ENCODE data around the gene SV2C. TPM values are rescaled to one million over a fixed set of nuclear protein-coding genes. Genes with fewer than 3 reads are reported as not detected.

Gene SV2C
- total and polyA plus RNA-seq, 10 of the 15 experiments (the other 5 are each of a cell fraction or from before 2014, with no cell fraction given): under 0.01 to 1.1 (median 0.63) TPM

DNA sequence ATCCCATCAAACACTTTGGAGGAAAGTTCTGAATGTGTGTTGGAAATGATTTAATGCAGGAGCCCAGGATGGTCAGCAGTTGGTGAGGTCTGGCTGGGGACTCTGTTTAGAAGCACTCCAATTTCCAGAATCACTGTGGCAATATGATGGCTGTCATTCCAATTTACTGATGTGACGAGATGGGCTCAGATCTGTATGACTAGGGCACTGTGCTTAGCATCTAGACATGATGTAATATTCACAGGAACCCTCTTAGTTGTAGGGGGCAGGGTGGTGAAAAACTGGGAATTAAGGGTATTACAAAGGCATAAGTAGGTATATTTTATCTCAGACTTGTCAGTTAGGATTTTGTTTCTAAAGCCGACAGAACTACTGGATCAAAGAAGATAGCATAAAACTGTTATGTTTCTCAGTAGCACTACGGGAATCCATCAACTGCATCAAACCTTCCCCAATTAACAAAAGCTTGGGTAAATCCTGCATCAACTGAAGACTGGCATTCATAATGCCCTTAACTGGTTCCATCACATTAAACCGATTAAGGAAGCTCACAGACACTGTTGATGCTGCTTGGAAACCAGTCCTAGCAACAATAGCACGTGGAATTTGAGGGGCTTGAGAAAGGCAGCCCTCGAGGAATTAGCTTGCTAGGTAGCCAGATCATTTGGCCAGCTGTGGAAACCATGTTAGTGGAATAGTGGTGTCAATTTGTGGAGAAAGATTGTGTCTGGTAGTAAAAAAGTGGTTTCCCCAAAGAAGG is 86.1 kb downstream of the SV2C start:
- Histone ChIP-seq H3K27ac (ENCODE audit: control insufficient read depth, insufficient read depth) (no peak overlapping the region), H3K4me3 (no peak overlapping the region), H3K4me1 (ENCODE audit: control insufficient read depth, insufficient read depth, low read length) (no peaks in the 10 kb centered on the region), H3K9ac (ENCODE audit: control insufficient read depth, insufficient read depth, low read length) (no peak overlapping the region), H3K9me3 (replicated peaks; ENCODE audit: control insufficient read depth, insufficient read depth, low read length) (no peaks in the 10 kb centered on the region), H4K20me1 (ENCODE audit: control insufficient read depth, insufficient read depth) (no peaks in the 10 kb centered on the region), H2AFZ (ENCODE audit: control insufficient read depth, low read depth, low read length) (no peak overlapping the region), H3K27me3 (replicated peaks in 1 of 2; ENCODE audit: control insufficient read depth in 2 of 2, insufficient read depth in 2 of 2, low read length in 1 of 2) (0 out of 4 replicates have a peak, but pooled peaks cover 0 to 2% of the 10 kb centered on the region in 2 experiments), H3K36me3 (ENCODE audit: control insufficient read depth in 2 of 2, insufficient read depth in 2 of 2, low read length in 1 of 2) (no peaks in the 10 kb centered on the region), H3K4me2 (ENCODE audit: control insufficient read depth, insufficient read depth) (no peak overlapping the region), H3K79me2 (ENCODE audit: control insufficient read depth, insufficient read depth, low read length) (no peaks in the 10 kb centered on the region)
- 12% methylated on average over 6 of the region's 6 CpGs for WGBS (ENCODE audit: insufficient coverage, insufficient replicate concordance, low lambda C conversion rate, missing lambda C conversion rate)
- ATAC-seq (no peak), FAIRE-seq (no peak), DNase-seq (ENCODE audit: low read depth, low spot score) (no peak)
- intact Hi-C loops (cut with micrococcal nuclease; ENCODE audit: unreplicated experiment): no loop called here
- no TSS peak for BruUV-seq (replicated peaks)
- SMC1A ChIA-PET (ENCODE audit: uncharacterized antibody, unreplicated experiment): interaction anchor here (0.6 kb wide), 1 partner anchor 352 kb away, joined by 3 read pairs; no protein-coding TSS in a partner anchor
- in situ Hi-C loops (cut with MboI): no loop called here
- CTCF ChIA-PET: no interaction called here
- TF ChIP-seq SP1 (IDR thresholded peaks at IDR 0.05; ENCODE audit: low read depth, low read length): no peak
- TF ChIP-seq CHD4 (IDR thresholded peaks at IDR 0.05): no peak
- no peak for TF ChIP-seq SMAD5 (IDR thresholded peaks at IDR 0.05; ENCODE audit: low read depth)
- no peak for TF ChIP-seq EED (IDR thresholded peaks at IDR 0.05; ENCODE audit: low read depth)
- no peak for TF ChIP-seq RELA (IDR thresholded peaks at IDR 0.05; ENCODE audit: borderline replicate concordance, partially characterized antibody)
- TF ChIP-seq POLR2A (IDR thresholded peaks at IDR 0.05; ENCODE audit: low read depth, low read length): no peak
- no peak for TF ChIP-seq JUNB (IDR thresholded peaks at IDR 0.05)
- RAD21 ChIA-PET (ENCODE audit: unreplicated experiment): no interaction called here
- POLR2A ChIA-PET: no interaction called here

DNA sequence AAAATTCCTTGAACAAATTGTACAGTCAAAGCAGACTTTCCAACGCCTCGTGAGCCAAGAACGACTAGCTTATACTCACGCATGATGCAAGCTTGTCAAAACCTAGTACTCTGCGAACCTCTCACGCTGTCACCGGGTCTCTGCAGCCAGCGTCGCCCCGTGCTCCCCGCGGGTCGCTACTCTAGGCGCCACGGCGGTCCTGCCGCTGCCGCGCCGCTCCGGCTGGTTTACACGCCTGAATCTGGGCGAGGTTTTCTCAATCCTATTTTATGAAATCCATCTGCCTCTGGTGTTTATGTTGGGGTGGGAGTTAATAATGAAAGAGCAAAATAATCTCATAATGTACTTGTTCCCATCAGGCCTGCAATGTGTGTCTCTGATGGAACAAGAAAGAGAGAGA is 90.9 kb downstream of the SV2C start:
- FAIRE-seq (no peak), DNase-seq (ENCODE audit: low read depth, low spot score) (no peak), ATAC-seq (no peak)
- ChIA-PET CTCF (interaction anchor here (0.9 to 2.8 kb wide), 17 partner anchors 9 to 438 kb away, joined by 3 to 43 read pairs (median 9); no protein-coding TSS in a partner anchor), RAD21 (ENCODE audit: unreplicated experiment) (interaction anchor here (1.5 to 2.6 kb wide), 3 partner anchors 8 to 438 kb away, joined by 8 to 21 read pairs (median 11); no protein-coding TSS in a partner anchor), POLR2A (no interaction called here), SMC1A (ENCODE audit: uncharacterized antibody, unreplicated experiment) (interaction anchor here (1.4 to 2.8 kb wide), 11 partner anchors 8 to 438 kb away, joined by 3 to 30 read pairs (median 10); no protein-coding TSS in a partner anchor)
- H3K4me3 ChIP-seq: no peak overlapping the region
- no peak overlapping the region for H3K4me2 ChIP-seq (ENCODE audit: control insufficient read depth, insufficient read depth)
- WGBS (ENCODE audit: insufficient coverage, insufficient replicate concordance, low lambda C conversion rate, missing lambda C conversion rate): 94% methylated on average over 23 of the region's 23 CpGs
- no TSS peak for BruUV-seq (replicated peaks)
- 0 out of 4 replicates have a peak, but pooled peaks cover 0 to 2% of the 10 kb centered on the region in 2 experiments for H3K27me3 ChIP-seq (replicated peaks in 1 of 2; ENCODE audit: control insufficient read depth in 2 of 2, insufficient read depth in 2 of 2, low read length in 1 of 2)
- in situ Hi-C loops (cut with MboI): loop anchor here (10.0 kb wide), 1 partner anchor 439 kb away; no protein-coding TSS in a partner anchor
- H3K9me3 ChIP-seq (replicated peaks; ENCODE audit: control insufficient read depth, insufficient read depth, low read length): peaks cover 2% of the 10 kb centered on the region; the same call in 1 of the 3 replicates
- intact Hi-C loops (cut with micrococcal nuclease; ENCODE audit: unreplicated experiment): loop anchor here (2.0 to 10.0 kb wide), 4 partner anchors 83 to 939 kb away; partner anchors contain the start of gene ANKRD31
- H3K9ac ChIP-seq (ENCODE audit: control insufficient read depth, insufficient read depth, low read length): no peak overlapping the region
- no peak overlapping the region for H3K27ac ChIP-seq (ENCODE audit: control insufficient read depth, insufficient read depth)
- no peak overlapping the region for H2AFZ ChIP-seq (ENCODE audit: control insufficient read depth, low read depth, low read length)
- H3K79me2 ChIP-seq (ENCODE audit: control insufficient read depth, insufficient read depth, low read length): no peaks in the 10 kb centered on the region
- no peaks in the 10 kb centered on the region for H4K20me1 ChIP-seq (ENCODE audit: control insufficient read depth, insufficient read depth)
- peaks cover 25% of the 10 kb centered on the region for H3K4me1 ChIP-seq (ENCODE audit: control insufficient read depth, insufficient read depth, low read length)
- H3K36me3 ChIP-seq (ENCODE audit: control insufficient read depth in 2 of 2, insufficient read depth in 2 of 2, low read length in 1 of 2): no peaks in the 10 kb centered on the region
- TF ChIP-seq MEF2B (IDR thresholded peaks at IDR 0.05; ENCODE audit: partially characterized antibody, poor library complexity, severe bottlenecking) (no peak), NR2C2 (IDR thresholded peaks at IDR 0.05; ENCODE audit: borderline replicate concordance, control insufficient read depth, insufficient read length, low read depth) (no peak), STAT1 (conservative IDR thresholded peaks at IDR 0.05) (no peak), ZNF217 (IDR thresholded peaks at IDR 0.05) (no peak), BRCA1 (IDR thresholded peaks at IDR 0.05; ENCODE audit: low read depth, low read length) (no peak), RAD51 (IDR thresholded peaks at IDR 0.05) (no peak), RB1 (IDR thresholded peaks at IDR 0.05; ENCODE audit: borderline replicate concordance) (no peak), NR2C1 (IDR thresholded peaks at IDR 0.05) (no peak)
- TF ChIP-seq, protein P1, sequence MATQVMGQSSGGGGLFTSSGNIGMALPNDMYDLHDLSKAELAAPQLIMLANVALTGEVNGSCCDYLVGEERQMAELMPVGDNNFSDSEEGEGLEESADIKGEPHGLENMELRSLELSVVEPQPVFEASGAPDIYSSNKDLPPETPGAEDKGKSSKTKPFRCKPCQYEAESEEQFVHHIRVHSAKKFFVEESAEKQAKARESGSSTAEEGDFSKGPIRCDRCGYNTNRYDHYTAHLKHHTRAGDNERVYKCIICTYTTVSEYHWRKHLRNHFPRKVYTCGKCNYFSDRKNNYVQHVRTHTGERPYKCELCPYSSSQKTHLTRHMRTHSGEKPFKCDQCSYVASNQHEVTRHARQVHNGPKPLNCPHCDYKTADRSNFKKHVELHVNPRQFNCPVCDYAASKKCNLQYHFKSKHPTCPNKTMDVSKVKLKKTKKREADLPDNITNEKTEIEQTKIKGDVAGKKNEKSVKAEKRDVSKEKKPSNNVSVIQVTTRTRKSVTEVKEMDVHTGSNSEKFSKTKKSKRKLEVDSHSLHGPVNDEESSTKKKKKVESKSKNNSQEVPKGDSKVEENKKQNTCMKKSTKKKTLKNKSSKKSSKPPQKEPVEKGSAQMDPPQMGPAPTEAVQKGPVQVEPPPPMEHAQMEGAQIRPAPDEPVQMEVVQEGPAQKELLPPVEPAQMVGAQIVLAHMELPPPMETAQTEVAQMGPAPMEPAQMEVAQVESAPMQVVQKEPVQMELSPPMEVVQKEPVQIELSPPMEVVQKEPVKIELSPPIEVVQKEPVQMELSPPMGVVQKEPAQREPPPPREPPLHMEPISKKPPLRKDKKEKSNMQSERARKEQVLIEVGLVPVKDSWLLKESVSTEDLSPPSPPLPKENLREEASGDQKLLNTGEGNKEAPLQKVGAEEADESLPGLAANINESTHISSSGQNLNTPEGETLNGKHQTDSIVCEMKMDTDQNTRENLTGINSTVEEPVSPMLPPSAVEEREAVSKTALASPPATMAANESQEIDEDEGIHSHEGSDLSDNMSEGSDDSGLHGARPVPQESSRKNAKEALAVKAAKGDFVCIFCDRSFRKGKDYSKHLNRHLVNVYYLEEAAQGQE (IDR thresholded peaks at IDR 0.05; ENCODE audit: low read depth, low read length): no peak
